Measurements from ENCODE around the gene MAN1A1.
"Not testable (repeated sequence)": the region's sequence is repeated elsewhere in the genome, so short reads cannot be mapped to it uniquely, and the experiment has no call there.

The MAN1A1 gene

DNA sequence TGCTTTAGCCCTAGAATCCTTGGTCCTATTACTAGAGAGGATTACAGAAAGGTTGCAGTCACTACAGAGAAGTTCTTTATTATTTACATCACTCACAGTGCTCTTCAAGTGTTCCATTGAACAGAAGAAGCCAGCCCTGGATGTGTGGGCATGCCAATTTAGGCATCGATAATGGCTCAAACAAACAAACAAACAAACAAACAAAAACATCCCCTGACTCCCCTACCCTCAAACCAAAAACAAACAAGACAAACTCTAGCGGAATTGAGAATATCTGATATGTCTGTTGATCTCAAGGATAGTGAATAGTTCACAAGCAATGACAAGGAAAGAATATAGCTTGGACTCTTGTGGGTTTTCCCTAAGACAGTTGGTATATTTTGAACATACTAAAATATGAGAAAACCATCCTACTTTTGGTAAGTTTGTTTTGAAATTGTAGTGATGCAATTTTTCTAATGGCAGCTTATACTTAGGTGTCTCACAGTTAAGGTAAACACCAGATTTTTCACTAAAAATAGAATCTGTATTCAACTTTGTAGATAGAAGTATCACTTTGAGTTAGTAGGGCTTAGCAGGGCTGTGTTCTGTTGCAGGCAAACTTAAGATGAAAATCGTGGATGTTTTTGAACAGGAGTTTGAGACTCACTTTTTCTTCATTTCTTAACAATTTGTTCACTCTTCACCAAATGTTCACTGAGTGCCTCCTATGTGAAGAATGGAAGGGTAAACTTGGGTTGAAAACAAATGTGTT is 178.3 kb downstream of the MAN1A1 start:
- DNase-seq (ENCODE audit: low read depth in 2 of 2), result no peak

DNA sequence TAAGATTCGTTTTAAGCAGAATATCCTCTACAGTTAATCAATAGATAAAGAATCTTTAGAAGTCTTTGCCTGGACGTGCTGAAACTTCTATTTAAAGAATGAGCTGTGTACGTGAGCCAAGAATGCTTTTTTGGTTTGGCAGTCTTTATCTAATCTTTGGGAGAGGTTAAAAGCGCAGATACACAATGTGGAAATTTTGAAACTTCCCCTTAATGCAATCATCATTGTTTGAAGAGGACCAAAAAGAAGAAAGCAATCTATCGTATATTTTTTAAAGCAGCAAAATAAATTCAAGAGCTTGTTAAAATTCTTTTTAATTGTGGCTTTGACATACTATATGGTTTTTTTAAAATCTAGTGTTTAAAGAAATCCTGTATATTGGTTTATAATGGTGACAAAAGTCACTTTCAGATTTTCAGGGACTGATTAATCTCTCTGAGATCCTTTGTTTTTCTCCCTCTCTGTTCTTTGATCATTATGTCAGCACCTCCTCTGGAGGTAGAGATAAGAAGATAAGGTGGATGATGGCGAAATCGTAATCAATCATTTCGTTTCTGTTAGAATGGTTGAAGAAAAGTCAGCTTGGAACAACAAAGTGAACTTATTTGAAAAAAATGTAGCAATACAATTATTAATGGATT is 179.0 kb downstream of the MAN1A1 start:
- DNase-seq (ENCODE audit: low read depth in 2 of 2), result no peak

DNA sequence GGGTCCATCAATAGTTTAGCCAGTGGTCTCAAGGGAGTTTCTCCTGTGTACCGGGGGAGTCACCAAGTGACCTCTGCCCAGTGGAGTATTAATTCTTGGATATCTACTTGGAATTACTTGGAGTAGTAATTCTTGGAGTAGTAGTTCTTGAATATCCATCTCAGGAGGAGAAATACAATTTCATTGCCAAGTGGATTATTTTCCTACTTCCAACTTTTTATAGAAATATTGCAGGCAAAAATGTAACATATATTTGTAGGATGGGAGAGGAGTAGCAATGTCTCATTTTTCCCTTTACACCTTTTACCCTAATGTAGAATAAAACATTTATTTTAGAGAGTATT is 179.5 kb downstream of the MAN1A1 start:
- no peak for DNase-seq (ENCODE audit: low read depth in 2 of 2)

DNA sequence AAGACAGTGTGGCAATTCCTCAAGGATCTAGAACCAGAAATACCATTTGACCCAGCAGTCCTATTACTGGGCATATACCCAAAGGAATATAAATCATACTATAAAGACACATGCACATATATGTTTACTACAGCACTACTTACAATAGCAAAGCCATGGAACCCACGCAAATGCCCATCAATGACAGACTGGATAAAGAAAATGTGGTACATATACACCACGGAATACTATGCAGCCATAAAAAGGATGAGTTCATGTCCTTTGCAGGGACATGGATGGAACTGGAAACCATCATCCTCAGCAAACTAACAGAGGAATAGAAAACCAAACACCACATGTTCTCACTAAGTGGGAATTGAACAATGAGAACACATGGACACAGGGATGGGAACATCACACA is 180.2 kb downstream of the MAN1A1 start:
- not testable (repeated sequence) for DNase-seq (ENCODE audit: low read depth in 2 of 2)

DNA sequence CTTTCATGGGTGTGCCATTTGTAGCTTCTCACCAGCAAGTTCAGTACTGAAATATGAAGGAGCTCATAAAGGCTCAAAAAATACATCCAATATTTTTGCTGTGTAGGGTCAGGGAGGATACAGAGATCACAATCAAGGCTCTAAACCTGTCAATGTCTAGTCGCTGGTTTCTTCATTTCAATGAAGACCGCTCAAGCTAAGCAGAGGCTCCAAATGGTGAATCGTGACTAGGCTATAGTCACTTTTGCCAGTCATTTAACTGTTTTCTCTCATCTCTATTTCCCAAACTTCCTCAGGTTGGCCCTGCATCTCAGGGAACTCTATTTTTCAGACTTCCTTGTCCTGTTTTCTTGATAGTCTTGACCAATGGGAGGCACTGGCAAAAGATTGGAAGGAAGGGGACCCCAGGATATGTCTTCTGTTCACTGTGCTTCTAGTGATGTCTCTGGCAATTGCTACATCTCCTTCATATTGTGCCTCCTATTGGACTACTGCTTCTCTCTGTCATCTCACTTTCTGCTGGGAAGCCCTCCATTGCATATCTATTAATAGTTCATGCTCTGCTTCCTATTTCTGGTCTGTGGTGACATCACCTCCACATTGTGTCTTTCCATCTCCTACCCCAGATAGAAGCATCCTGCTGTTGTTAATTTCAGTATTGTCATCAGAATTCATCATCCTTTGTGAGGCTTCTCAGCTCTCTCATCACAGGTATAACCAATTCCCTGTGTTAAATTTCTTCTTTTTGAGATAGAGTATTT is 183.4 kb downstream of the MAN1A1 start:
- no peak for DNase-seq (ENCODE audit: low read depth in 2 of 2)

DNA sequence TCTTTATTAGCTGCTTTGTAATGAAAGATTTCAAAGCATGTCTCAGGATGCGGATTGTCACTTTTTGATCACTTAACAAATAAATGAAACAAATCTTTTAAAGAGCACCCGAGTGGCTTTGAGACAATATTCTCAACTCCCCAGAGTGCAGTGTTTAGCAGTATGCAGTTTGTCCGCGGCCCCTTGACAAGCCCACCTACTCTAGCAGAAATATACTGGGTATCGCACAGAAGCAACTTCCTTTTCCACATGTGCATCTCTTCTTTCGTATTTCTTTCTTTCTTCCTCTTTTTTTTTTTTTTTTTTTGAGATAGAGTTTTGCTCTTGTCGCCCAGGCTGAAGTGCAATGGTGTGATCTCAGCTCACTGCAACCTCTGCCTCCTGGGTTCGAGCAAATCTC is 186.6 kb downstream of the MAN1A1 start:
- no peak for DNase-seq (ENCODE audit: low read depth in 2 of 2)

DNA sequence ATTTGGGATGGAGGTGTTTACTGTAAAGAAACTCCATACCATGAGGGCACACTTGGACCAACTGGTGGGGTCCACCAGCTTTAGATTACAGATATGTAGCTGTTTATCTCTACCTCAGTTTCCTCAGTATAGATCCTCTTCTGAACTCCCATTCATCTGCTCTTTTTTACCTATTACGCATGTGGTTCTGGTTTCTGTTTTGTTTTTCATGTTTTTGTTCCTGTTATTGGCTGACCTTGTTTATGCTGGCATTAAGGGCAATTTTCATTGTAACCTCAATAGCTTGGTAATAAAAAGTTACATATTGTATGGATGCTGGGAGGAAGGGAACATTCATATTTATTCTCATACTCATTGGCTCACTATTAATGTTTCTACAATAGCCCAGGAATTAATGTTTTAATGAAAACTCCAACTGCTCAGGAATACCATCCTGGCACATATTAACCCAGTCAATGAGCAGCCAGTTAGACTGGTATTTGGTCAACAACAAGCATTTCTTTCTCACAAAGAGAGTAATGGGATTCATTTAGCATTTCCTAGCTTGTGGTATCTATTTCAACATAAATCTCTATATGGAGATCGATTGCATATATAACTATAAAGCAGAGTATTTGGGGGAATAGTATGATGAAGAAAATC is 187.3 kb downstream of the MAN1A1 start:
- no peak for DNase-seq (ENCODE audit: low read depth in 2 of 2)

DNA sequence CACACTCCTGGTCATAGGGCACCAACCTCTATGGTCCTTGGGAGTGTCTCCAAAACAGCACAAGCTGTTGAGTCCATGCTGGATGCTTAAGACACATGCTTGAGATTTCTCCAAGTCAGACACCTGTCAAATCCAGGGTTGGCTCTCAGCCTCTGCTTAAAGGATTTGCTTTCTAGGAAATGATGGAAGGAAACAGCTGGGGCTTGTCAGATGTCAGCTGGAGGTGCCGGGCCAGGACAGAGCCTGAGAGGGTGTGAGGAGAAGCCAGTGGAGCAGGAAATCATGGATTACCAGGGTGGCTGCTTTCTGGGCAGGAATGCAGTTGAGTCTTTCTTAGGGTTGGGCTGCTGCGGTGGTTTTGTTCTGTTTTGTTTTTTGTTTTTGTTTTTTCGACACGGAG is 188.1 kb downstream of the MAN1A1 start:
- no peak for DNase-seq (ENCODE audit: low read depth in 2 of 2)

DNA sequence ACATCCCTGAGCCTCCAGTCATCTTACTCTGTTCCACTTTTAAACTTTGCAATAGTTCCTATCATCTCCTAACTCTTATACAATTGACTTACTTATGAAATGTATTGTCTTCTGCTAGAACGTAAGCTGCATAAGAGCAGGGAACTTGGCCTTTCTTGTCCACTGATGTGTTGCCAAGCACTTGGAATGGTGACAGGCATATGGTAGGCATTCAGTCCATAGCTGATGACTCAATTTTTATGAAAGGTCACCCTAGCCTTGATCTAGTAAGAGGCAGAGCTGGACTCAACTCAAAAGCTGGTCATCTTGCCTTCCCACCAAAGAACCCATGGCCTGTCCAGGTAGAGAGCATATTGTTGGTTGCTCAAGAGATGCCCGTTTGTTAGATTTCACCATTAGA is 188.7 kb downstream of the MAN1A1 start:
- DNase-seq (ENCODE audit: low read depth in 2 of 2), result no peak

DNA sequence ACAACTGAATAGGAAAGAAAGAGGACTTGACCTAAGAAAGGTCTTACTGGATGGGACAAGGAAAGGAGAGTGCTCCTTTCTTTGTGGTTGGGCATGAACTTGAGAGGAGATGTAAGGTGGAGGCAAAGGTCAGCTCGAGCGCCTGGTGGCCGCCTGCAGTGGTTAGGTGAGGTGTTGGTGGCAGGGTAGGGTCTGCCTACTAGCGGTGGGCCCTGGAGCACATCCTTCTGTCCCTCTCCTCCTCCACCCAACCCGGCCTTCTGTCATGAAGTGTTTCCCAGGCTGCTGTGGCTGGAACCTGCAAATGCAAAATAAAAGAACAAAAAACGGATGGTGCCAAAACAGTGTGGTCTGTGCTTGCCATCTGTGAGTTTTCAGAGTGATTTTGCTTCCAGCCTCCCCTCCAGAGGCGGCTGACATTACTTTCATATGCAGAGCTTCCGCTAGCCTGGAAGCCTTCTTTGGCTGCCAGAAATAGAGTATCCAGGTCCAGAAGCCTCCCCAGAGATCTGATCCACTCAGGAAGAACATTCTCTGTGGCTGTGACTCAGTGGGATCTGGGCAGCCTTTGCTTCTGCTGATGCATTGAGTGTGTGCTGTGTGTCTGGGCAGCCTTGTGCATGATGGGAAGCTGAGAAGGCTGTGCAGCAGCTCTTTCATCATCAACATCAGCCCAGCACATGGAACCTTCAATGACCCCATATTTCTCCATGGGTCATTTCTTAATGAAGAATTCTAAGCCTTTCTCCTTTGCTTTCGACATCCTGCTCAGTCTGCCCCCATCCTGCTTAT is 191.3 kb downstream of the MAN1A1 start:
- DNase-seq (ENCODE audit: low read depth in 2 of 2), result no peak

DNA sequence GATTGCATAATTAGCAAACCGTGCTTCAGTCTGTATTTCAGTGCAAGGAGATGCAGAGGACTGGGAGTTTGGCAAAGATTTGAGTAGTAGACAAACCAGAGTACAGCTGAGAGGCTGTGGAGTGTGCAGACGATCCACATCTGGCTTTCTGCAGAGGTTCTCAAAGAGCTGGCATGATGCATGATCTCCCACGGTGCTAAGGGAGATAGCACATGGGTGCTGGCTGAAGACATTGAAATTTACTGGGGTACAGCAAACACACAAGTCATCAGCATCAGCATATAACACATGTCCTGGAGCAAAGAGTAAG is 192.1 kb downstream of the MAN1A1 start:
- DNase-seq (ENCODE audit: low read depth in 2 of 2), result no peak

DNA sequence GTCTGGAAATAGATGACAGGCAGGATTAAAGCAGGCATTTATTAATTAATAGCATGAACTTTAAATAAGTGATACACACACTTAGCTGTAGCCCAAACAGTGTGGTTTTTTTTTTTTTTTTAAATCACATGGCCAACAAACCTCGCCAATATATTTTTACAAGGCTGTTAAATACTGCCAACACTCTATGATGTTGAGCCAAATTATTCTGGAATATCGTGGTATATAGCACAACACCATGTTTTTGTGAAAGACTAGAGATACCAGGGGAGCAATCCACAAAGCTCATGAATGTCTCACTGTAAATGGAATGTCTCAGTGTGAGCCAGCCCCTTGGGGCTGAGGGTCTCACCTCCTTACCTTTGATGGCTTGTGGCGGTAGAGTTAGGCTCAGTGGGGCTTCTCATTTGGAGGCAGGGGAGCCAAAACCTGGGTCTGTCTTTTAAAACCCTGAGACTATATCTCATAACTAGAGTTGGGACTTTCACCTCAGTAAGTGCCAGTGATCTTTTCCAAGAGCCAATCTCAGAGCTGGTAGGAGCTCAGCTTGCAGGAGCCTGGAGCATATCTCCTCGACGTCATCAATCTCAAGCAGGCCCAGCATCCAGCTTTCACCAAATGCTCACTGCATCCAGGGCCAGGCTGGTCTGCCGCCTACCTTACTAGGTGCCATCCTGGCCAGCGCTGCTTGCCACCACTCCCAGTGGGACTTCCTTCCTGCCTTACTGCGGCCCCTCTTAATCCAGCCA is 192.6 kb downstream of the MAN1A1 start:
- DNase-seq (ENCODE audit: low read depth in 2 of 2), result no peak

DNA sequence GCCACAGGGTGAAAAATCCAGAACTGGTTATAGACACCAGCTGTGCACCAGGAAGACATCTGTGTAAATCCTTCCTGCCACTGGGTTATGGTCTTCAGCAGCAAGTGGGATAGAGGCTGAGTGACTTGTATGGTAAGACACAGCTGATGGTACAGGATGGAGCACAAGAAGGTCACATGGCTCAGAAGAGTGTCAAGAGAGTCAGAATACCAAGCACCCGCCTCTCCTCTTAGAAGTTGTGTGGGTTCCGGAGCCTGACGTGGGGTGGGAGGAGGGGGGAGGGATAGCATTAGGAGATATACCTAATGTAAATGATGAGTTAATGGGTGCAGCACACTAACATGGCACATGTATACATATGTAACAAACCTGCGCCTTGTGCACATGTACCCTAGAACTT is 193.5 kb downstream of the MAN1A1 start:
- not testable (repeated sequence) for DNase-seq (ENCODE audit: low read depth in 2 of 2)

DNA sequence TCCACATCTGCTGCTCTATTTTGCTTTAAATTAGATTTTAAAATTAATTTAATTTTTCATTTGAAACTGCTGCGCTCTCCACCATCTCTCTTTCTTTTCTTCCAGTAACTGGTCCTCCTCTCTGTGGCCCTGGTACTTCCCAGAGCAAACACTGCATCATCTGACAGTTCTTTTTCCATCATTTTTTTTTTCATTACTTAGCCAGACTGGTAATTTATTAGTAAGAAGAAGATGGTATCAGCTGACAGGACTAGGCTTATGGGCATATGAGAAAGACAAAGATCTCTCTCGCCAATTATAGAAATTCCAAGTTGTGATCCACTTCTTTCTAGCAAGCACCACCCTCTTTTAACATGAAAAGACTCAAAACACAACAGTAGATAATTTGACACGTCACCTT is 197.4 kb downstream of the MAN1A1 start:
- DNase-seq (ENCODE audit: low read depth in 2 of 2), result no peak

DNA sequence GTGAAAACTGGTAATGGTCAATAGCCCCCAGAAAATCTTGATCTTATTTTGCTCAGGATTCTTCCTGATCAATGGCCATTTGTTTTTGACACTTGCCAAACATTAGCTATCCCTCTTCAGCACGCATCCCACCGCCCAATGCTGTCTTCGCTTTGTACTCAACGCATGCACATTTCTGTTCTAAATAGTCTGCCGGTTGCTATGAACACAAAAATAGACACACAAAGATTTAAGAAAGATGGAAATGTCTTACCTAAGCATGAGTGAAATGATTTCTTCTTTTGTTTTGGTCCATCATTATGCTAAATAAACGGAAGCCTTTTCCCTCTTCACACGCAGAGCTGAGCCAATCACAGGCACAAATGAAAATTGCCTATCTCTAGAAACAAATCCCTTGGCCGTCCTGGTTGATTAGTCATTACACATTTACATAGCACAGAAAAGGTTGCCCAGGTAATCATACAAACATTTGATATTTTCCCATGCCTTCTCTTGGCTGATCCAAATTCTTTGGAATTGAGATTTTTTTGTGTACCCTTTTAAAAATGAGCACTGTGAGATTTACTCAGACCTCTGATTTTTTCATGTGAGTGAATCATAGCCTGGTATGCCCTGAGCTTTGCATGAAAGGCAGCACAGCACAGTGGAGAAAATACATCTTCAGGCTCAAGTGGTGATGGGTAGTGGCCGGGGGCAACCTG is 200.6 kb downstream of the MAN1A1 start:
- DNase-seq (ENCODE audit: low read depth in 2 of 2), result no peak

DNA sequence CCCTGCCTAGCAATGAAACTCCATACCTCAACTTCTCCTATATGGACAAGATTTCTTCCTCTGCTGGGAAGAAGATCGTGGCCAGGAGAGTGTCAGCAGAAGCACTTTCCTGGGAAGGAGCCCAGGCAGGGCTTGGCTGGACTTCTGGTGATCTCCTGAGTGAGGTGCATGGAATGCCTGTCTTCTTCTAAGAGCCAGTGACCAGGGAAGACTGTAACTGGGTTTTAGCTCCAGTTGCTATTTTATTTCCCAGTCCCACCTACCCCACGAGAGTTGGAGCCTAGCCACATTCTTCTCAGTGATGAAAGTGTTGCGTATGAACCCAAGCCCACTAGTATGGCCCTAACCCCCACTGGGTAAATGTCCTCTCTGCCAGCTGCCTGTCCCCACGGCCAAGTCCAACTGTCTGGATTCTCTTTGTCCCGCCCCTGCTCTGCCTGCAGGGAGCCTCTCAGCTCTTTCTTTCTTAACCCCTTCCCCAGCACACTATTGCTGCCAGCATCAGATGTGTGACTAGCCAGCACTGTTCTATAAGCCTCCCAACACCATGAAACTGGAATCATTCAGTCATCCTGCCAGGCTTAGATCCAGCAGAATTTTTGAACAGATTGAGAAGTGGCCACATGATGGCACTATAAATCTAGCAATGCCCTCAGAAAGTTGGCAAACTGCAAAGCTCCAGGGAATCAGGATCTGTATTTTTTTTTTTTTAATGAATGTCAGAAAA is 201.3 kb downstream of the MAN1A1 start:
- DNase-seq (ENCODE audit: low read depth in 2 of 2), result no peak

DNA sequence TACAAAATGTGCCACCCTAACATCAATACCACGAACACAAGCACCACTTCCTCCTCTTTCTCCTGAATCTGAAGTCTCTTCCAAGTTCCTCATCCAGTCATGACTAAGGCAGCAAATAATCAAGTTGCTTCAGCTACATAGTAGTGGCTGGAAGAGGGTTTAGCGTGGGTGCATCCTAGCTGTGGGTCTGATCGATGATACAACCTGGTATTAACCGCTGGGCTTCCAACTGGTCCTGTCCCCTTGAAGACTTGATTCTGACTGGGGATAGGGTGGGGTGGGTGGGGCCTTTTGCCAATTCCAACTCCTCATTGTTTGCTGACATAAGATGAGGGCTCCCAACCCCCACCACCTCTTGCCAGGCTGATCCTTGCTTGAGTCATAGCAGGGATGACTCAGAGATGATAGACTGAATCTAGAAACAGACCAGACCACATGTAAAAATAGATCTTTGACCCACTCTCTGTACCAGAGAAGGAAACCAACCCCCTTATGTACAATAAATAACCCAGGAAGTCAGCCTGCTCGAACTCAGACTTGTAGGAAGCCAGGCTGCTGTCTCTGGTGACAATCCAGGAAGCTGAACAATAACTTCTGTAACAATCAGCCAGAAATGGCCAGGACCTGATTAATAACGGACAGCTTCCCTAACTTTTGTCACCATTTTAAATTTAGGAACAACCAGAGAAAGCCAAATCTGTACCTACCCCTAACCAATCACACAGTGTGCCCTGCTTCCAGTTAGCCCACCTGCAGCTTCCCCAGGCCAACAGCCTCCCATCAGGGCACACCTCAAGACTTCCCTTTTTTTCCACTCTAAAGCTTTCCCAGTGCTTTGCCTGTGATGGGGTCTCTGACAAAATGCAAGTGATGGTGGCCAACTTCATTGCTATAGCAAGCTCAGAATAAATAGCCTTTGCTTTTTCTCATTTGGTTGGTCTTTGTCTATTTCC is 202.2 kb downstream of the MAN1A1 start:
- DNase-seq (ENCODE audit: low read depth in 2 of 2), result no peak

DNA sequence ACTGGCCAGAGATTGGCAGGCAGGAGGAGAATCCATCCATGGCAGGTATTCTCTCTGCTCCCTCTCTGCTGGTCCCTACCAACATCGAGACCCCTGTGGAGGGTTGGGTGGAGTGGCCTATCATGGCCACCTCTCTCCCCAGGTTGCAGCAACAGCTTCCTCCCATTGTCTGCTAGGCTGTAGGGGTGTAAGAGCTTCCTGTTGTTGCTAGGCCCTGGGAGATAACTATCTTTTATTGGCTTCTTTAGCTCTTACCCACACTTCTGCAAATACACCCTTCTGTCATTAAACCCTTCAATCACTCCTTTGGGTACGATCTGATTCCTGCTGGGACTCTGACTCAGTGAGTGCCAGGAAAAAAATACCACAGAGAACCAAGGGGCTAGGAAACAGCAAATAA is 204.4 kb downstream of the MAN1A1 start:
- no peak for DNase-seq (ENCODE audit: low read depth in 2 of 2)

DNA sequence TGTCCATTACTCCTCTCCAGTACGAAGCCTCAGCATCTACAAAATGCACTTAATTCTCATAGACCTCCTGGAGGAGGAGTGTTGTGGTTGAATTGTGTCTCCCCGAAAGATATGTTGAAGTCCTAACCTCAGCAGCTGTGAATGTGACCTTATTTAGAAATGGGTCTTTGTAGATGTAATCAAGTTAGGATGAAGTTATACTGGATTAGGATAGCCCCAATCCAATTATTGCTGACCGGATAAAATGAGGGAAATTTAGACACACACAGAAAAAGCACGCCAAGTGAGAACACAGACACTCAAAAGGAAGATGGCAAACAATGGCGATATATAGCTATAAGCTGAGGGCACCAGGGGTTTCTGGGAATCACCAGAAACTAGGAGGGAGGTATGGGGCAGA is 206.9 kb downstream of the MAN1A1 start:
- no peak for DNase-seq (ENCODE audit: low read depth in 2 of 2)
